H9 (cell line): ENCODE results near the gene PPARD. TPM values are rescaled to one million over a fixed set of nuclear protein-coding genes. Genes with fewer than 3 reads are reported as not detected.

Experiments used
- DNase-seq: peaks from one replicate; pipeline ENCODE4 v3.0.0-alpha.2; 2017
- H2AFZ ChIP-seq: one replicate; pipeline ENCODE4 v1.6.1; 2013; ENCODE audit warnings: mild to moderate bottlenecking, low read length, control low read depth, moderate library complexity
- H2AK5ac ChIP-seq: 2 replicates; pipeline ENCODE4 v1.6.1; 2013; ENCODE audit warnings: low read length, control low read depth, mixed read lengths; ENCODE audit not compliant: insufficient read length
- H2BK120ac ChIP-seq: one replicate; pipeline ENCODE4 v1.6.1; 2013; ENCODE audit warnings: low read depth, mild to moderate bottlenecking, low read length, control low read depth, inconsistent platforms; ENCODE audit not compliant: poor library complexity, severe bottlenecking
- H2BK12ac ChIP-seq: 2 replicates; pipeline ENCODE4 v1.6.1; 2013; ENCODE audit warnings: low read length, control low read depth, mixed read lengths, low read depth; ENCODE audit not compliant: insufficient read length
- H2BK15ac ChIP-seq: 2 replicates; pipeline ENCODE4 v1.6.1; 2013; ENCODE audit warnings: low read depth, low read length, control low read depth
- H2BK20ac ChIP-seq: one replicate; pipeline ENCODE4 v1.6.1; 2013; ENCODE audit warnings: low read depth, mild to moderate bottlenecking, low read length, control low read depth, inconsistent platforms; ENCODE audit not compliant: poor library complexity, severe bottlenecking
- H2BK5ac ChIP-seq: 2 replicates; pipeline ENCODE4 v1.6.1; 2013; ENCODE audit warnings: low read length, control low read depth, mixed read lengths; ENCODE audit not compliant: insufficient read length
- H3K14ac ChIP-seq: 2 replicates; pipeline ENCODE4 v1.6.1; 2013; ENCODE audit warnings: low read length, control low read depth; ENCODE audit not compliant: insufficient read depth
- H3K18ac ChIP-seq: 2 replicates; pipeline ENCODE4 v1.6.1; 2013; ENCODE audit warnings: low read depth, mild to moderate bottlenecking, mixed read lengths, low read length, control low read depth; ENCODE audit not compliant: insufficient read length
- H3K23ac ChIP-seq: 2 replicates; pipeline ENCODE4 v1.6.1; 2013; ENCODE audit warnings: low read length, control low read depth, mixed read lengths, low read depth; ENCODE audit not compliant: insufficient read length
- H3K23me2 ChIP-seq: 2 replicates; pipeline ENCODE4 v1.6.1; 2013; ENCODE audit warnings: low read depth, mild to moderate bottlenecking, mixed read lengths, low read length, control low read depth; ENCODE audit not compliant: insufficient read length, poor library complexity, severe bottlenecking
- H3K27ac ChIP-seq: 2 replicates; pipeline ENCODE4 v1.5.1; 2013; ENCODE audit warnings: low read length, control low read depth, mixed read lengths, low read depth; ENCODE audit not compliant: insufficient read length
- H3K27me3 ChIP-seq: 2 replicates; pipeline ENCODE4 v1.6.1; 2013; ENCODE audit warnings: low read length, control low read depth, inconsistent platforms; ENCODE audit not compliant: insufficient read depth
- H3K4ac ChIP-seq: 2 replicates; pipeline ENCODE4 v1.6.1; 2013; ENCODE audit warnings: low read depth, mild to moderate bottlenecking, control low read depth, inconsistent platforms, low read length, moderate library complexity
- H3K4me1 ChIP-seq: 2 replicates; pipeline ENCODE4 v1.6.1; 2013; ENCODE audit warnings: low read length, control low read depth, inconsistent platforms; ENCODE audit not compliant: insufficient read depth
- H3K4me2 ChIP-seq: 2 replicates; pipeline ENCODE4 v1.6.1; 2013; ENCODE audit warnings: low read length, control low read depth, mixed read lengths; ENCODE audit not compliant: insufficient read length, insufficient read depth
- H3K56ac ChIP-seq: 2 replicates; pipeline ENCODE4 v1.6.1; 2013; ENCODE audit warnings: low read depth, mild to moderate bottlenecking, mixed read lengths, low read length, control low read depth; ENCODE audit not compliant: insufficient read length
- H3K79me1 ChIP-seq: 2 replicates; pipeline ENCODE4 v1.6.1; 2013; ENCODE audit warnings: low read depth, mild to moderate bottlenecking, moderate library complexity, low read length, control low read depth, inconsistent platforms; ENCODE audit not compliant: insufficient read depth, poor library complexity, severe bottlenecking
- H3K79me2 ChIP-seq: 2 replicates; pipeline ENCODE4 v1.6.1; 2013; ENCODE audit warnings: low read length, control low read depth, inconsistent platforms; ENCODE audit not compliant: insufficient read depth
- H3K9ac ChIP-seq: 2 replicates; pipeline ENCODE4 v1.6.1; 2013; ENCODE audit warnings: low read length, control low read depth, mixed read lengths; ENCODE audit not compliant: insufficient read length; ENCODE audit errors: extremely low read depth
- H3K9me3 ChIP-seq: one replicate; pipeline ENCODE4 v1.6.1; 2013; ENCODE audit warnings: low read depth, low read length, inconsistent platforms; ENCODE audit not compliant: control insufficient read depth
- H3T11ph ChIP-seq: one replicate; pipeline ENCODE4 v1.6.1; 2013; ENCODE audit warnings: mild to moderate bottlenecking, low read length, control low read depth, inconsistent platforms
- H4K20me1 ChIP-seq: one replicate; pipeline ENCODE4 v1.6.1; 2013; ENCODE audit not compliant: control insufficient read depth, insufficient read length, insufficient read depth
- H4K5ac ChIP-seq: 2 replicates; pipeline ENCODE4 v1.6.1; 2013; ENCODE audit warnings: low read depth, mild to moderate bottlenecking, mixed read lengths, low read length, control low read depth; ENCODE audit not compliant: insufficient read length
- H4K8ac ChIP-seq: replicated peaks from 2 replicates; pipeline ENCODE4 v1.6.1; 2013; ENCODE audit warnings: low read length, control low read depth, mixed read lengths, low read depth; ENCODE audit not compliant: insufficient read length
- H4K91ac ChIP-seq: 2 replicates; pipeline ENCODE4 v1.6.1; 2013; ENCODE audit warnings: low read depth, mild to moderate bottlenecking, moderate library complexity, mixed read lengths, low read length, control low read depth; ENCODE audit not compliant: insufficient read length
- H3K27ac Mint-ChIP-seq, 3 experiments: 2 replicates in 2 of 3; 3 replicates in 1 of 3; pipeline ENCODE4 v1.8.0; 2020 to 2021; ENCODE audit warnings: mixed read lengths in 3 of 3, mild to moderate bottlenecking in 1 of 3, moderate library complexity in 1 of 3
- H3K27me3 Mint-ChIP-seq: 2 replicates; pipeline ENCODE4 v1.8.0; 2021; ENCODE audit warnings: low read depth, mild to moderate bottlenecking, moderate library complexity, mixed read lengths
- H3K36me3 Mint-ChIP-seq, 3 experiments: 2 replicates in 2 of 3; 3 replicates in 1 of 3; pipeline ENCODE4 v1.8.0; 2020 to 2021; ENCODE audit warnings: low read depth in 3 of 3, mixed read lengths in 3 of 3; ENCODE audit not compliant: insufficient read depth in 1 of 3
- H3K4me1 Mint-ChIP-seq, 2 experiments: 2 replicates each; pipeline ENCODE4 v1.8.0; 2020; ENCODE audit warnings: mixed read lengths in 2 of 2
- H3K4me3 Mint-ChIP-seq, 2 experiments: 2 replicates in 1 of 2; 3 replicates in 1 of 2; pipeline ENCODE4 v1.8.0; 2020 to 2021; ENCODE audit warnings: mild to moderate bottlenecking in 2 of 2, mixed read lengths in 2 of 2, moderate library complexity in 1 of 2
- H3K9me3 Mint-ChIP-seq, 2 experiments: 2 replicates in 1 of 2; 3 replicates in 1 of 2; pipeline ENCODE4 v1.8.0; 2020; ENCODE audit warnings: mild to moderate bottlenecking in 2 of 2, mixed read lengths in 2 of 2, moderate library complexity in 1 of 2
- CTCF ChIP-seq: fragments of 200-600 bp; sonication (generic); conservative IDR thresholded peaks from 3 replicates; pipeline ENCODE4 v1.8.0; 2021; ENCODE audit warnings: antibody characterized with exemption, mild to moderate bottlenecking
- WGBS: extraction: QIAGEN DNeasy Blood & Tissue Kit; methylation state at CpG from one replicate; pipeline ENCODE4 v1.1.7; 2013; ENCODE audit warnings: missing lambda C conversion rate, low lambda C conversion rate, mixed read lengths; ENCODE audit not compliant: insufficient read length; ENCODE audit errors: extremely low coverage; 5-methylcytosine and 5-hydroxymethylcytosine counted together
- total RNA-seq: library from RNA; stranded (reverse); gene quantifications from 2 replicates; pipeline ENCODE4 v1.2.1, GENCODE V29; 2021

Gene PPARD
- total RNA-seq, 1 experiment from 2014 or later, result 11.7 TPM

- Mint-ChIP-seq H3K4me1 (peaks cover 19 to 23% of the 10 kb centered on the region in 2 experiments), H3K9me3 (no peaks in the 10 kb centered on the region), H3K36me3 (peaks cover 22 to 42% (median 37%) of the 10 kb centered on the region in 3 experiments), H3K4me3 (no peak overlapping the region; a peak in 1 of 5 replicates), H3K27me3 (no peaks in the 10 kb centered on the region), H3K27ac (no peak overlapping the region)
- H2AK5ac ChIP-seq, result no peak overlapping the region
- no peak overlapping the region for H3K23ac ChIP-seq
- H3K4me2 ChIP-seq, result no peak overlapping the region
- no peaks in the 10 kb centered on the region for H3K9me3 ChIP-seq
- no peak overlapping the region for H4K5ac ChIP-seq
- H3K4ac ChIP-seq, result no peak overlapping the region
- H2BK15ac ChIP-seq, result no peak overlapping the region
- H4K91ac ChIP-seq, result no peak overlapping the region
- H3K18ac ChIP-seq, result no peak overlapping the region
- H2AFZ ChIP-seq, result no peak overlapping the region
- no peak for DNase-seq
- H2BK20ac ChIP-seq, result no peak overlapping the region
- H4K8ac ChIP-seq, result no peak overlapping the region
- H3K79me2 ChIP-seq, result no peaks in the 10 kb centered on the region
- no peak overlapping the region for H2BK5ac ChIP-seq
- H2BK12ac ChIP-seq, result no peak overlapping the region
- H2BK120ac ChIP-seq, result no peak overlapping the region
- H3K14ac ChIP-seq, result no peak overlapping the region
- no peak overlapping the region for H3K9ac ChIP-seq
- no peaks in the 10 kb centered on the region for H4K20me1 ChIP-seq
- H3K56ac ChIP-seq, result no peak overlapping the region
- no peak overlapping the region for H3T11ph ChIP-seq
- H3K79me1 ChIP-seq, result no peaks in the 10 kb centered on the region
- TF ChIP-seq CTCF, result no peak
- whole genome bisulfite sequencing, result no CpG with 5 or more reads among the region's 1 CpG
- H3K27me3 ChIP-seq, result no peaks in the 10 kb centered on the region
- H3K23me2 ChIP-seq, result no peaks in the 10 kb centered on the region
- H3K27ac ChIP-seq, result no peak overlapping the region
- peaks cover 7% of the 10 kb centered on the region; the same call in 1 of the 2 replicates for H3K4me1 ChIP-seq
These were observed 14.0 kb downstream of the PPARD start for GRCh38 chr6:35356391-35356790.
